HG03378 (cell line): ENCODE data around the gene CD19.
"Not testable (repeated sequence)": the region's sequence is repeated elsewhere in the genome, so short reads cannot be mapped to it uniquely, and the experiment has no call there.

Experiments
- ATAC-seq: cut with Tn5 transposase; IDR thresholded peaks from one replicate; pipeline ENCODE4 v1.9.1; 2021; ENCODE audit warnings: mild to moderate bottlenecking, moderate library complexity; ENCODE audit not compliant: unreplicated experiment

The CD19 gene

GRCh38 chr16:28931801-28932225 is at the start of gene CD19:
CD19 (plus strand) TSS chr16:28931971; CDS start chr16:28932001, 30 bp downstream.
- no peak for ATAC-seq

GRCh38 chr16:28882551-28883160 is 49.1 kb upstream of the CD19 start:
- ATAC-seq: no peak

GRCh38 chr16:28883221-28883996 is 48.4 kb upstream of the CD19 start:
- no peak for ATAC-seq

GRCh38 chr16:28884045-28884444 is 47.7 kb upstream of the CD19 start:
- ATAC-seq: no peak

GRCh38 chr16:28886945-28887344 is 44.8 kb upstream of the CD19 start:
- ATAC-seq: no peak

DNA sequence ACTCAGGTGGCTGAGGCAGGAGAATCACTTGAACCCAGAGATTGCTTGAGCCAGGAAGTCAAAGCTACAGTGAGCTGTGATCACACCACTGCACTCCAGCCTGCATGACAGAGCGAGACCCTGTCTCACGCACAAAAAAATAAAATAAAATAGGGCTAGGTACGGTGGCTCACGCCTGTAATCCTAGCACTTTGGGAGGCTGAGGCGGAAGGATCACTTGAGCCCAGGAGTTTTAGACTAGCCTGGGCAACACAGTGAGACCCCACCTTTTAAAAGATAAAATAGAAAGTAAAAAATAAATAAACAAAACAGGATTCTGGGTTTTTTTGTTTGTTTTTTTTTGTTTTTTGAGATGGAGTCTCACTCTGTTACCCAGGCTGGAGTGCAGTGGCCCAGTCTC is 41.4 kb upstream of the CD19 start:
- ATAC-seq: not testable (repeated sequence)

GRCh38 chr16:28891964-28892890 is 39.5 kb upstream of the CD19 start:
- ATAC-seq: no peak

DNA sequence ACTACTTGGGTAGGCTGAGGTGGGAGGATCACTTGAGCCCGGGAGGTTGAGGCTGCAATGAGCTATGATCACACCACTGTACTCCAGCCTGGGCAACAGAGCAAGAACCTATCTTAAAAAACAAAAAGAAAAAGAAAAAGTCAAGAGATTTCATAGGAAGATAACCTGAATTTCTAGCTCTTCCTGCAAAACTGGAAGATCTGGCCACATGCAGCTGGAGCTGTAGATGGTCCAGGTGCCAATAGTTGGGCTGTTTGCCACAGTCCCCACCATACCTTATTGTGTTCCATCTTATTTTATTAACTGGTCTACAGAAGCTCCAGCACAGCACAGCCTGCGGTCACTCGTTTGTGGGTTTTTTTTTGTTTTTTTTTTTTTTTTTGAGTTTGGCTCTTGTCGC is 38.5 kb upstream of the CD19 start:
- no peak for ATAC-seq

DNA sequence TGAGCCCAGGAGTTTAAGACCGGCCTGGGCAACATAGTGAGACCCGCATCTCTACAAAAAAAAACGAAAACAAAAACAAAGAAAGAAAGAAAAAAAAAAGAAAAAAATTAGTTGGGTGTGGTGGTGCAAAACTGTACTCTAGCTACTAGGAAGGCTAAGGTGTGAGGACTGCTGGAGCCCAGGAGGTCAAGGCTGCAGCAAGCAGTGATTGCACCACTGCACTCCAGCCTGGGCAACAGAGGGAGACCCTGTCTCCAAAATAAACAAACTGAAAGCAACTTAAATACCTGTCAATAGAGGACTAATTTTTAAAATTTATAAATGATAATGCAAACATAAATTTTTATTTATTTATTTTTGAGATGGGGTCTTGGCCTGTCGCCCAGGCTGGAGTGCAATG is 36.2 kb upstream of the CD19 start:
- ATAC-seq: no peak

DNA sequence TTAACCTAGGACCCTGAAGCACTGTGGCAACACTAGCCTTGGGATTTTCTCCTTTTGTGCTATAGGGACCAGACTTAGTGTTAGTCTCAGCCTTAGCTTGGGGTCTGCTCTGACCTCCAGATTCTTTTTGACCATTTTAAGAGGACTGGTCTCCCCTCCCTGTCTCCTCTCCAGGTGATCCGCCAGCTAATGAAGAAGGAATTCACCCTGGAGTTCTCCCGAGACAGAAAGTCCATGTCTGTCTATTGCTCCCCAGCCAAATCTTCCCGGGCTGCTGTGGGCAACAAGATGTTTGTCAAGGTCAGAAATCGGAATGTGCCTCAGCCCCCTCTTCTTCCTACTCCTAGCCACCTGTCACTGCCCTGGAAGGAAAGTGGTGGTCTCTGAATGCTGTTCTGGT is 33.9 kb upstream of the CD19 start:
- no peak for ATAC-seq

GRCh38 chr16:28898266-28898665 is 33.5 kb upstream of the CD19 start:
- ATAC-seq: no peak

DNA sequence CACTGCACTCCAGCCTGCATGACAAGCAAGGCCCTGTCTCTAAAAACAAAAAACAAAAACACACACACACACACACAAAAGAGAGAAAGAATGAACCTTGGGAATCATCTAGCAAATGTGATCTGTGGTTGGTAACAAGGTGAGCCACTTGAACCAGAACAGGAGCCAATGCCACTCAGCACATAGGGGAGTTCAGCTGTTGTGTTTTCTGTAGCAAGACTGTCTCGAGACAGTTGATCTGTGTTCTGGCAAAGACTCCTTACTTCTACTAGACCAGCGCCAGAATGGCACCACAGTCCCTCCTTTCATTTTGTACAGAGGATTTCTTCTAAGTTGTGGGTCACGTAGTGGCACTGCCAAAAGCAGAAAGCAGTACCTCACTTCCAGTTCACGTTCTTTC is 32.8 kb upstream of the CD19 start:
- no peak for ATAC-seq

DNA sequence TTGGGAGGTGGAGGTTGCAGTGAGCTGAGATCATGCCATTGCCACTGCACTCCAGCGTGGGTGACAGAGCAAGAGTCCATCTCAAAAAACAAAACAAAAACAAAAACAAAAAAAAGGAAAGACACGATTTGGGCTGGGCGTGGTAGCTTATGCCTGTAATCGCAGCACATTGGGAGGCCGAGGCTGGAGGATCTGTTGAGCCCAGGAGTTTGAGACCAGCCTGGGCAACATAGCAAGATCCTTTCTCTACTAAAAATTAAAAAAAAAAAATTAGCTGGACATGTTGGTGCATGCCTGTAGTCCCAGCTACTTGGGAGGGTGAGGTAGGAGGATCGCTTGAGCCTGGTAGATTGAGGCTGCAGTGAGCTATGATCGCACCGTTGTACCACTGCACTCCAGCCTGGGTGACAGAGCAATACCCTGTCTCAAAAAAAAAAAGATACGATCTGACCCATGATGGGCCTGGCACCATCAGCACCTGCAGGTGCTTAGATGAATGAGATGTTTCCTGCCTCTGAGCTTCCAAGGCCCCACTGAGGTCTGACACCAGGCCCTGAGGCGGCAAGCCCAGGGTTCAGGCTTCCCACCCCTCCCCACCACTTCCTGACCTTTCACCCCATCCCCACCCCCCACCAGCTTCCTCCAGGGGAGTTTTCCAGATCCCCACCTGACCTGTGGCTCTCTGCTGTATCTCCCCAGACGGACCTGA is 31.7 kb upstream of the CD19 start:
- ATAC-seq: no peak

GRCh38 chr16:28900601-28901000 is 31.2 kb upstream of the CD19 start:
- no peak for ATAC-seq

DNA sequence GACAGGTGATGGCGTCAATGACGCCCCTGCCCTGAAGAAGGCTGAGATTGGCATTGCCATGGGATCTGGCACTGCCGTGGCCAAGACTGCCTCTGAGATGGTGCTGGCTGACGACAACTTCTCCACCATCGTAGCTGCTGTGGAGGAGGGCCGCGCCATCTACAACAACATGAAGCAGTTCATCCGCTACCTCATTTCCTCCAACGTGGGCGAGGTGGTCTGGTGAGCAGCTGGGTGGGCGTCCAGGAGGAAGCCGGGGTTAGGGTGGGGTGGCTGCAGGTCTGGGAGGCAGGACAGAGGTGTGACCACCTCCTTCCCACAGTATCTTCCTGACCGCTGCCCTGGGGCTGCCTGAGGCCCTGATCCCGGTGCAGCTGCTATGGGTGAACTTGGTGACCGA is 29.9 kb upstream of the CD19 start:
- ATAC-seq: no peak

GRCh38 chr16:28902909-28903308 is 28.9 kb upstream of the CD19 start:
- ATAC-seq: no peak

GRCh38 chr16:28903344-28904042 is 28.3 kb upstream of the CD19 start:
- ATAC-seq: no peak

DNA sequence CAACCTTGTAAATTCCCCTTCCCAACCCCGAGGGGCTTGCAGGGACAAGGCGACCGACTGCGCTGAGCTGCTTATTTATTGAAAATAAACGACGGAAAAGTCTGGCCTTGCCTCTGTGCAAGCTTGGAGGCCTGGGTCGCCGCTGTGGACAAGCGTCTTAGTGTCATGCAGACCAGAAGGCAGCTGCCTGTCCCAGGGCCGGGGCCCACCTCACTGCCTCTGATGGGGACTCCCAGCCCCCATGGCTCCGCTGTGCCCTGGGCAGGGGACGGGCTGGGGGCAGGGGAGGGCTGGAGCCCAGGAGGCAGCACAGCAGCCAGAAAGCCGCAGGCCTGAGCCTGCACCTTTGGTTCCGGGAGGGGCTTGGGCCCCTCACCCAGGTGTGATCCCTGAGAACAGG is 27.4 kb upstream of the CD19 start:
- no peak for ATAC-seq

DNA sequence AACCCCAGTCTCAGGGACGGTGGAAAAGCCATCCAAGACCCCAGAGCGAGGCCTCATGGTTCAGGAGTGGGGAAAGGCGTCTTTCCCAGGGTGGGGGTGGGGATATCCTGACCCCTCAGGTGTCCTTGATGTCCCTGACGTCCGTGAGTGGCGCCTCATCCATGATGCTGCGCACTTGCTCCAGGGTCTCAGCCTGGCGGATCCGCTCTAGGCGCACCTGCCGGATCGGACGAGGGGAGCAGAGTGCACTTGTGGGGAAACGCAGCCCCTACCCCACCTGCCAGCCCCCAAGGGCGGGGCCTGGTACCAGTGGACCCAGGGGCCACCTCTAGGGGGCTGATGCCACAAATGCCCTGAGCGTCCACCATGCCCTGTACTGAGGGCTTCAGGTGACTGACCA is 26.9 kb upstream of the CD19 start:
- ATAC-seq: no peak

GRCh38 chr16:28905229-28905754 is 26.5 kb upstream of the CD19 start:
- no peak for ATAC-seq
